Mucosa of stomach (tissue), 1 donor: Measurements from ENCODE around the gene HPCAL1.

ENCODE experiments used
- H3K27me3 ChIP-seq: one replicate; pipeline ENCODE4 v1.7.0; 2013; ENCODE audit warnings: mild to moderate bottlenecking, low read length; ENCODE audit not compliant: control insufficient read depth, insufficient read depth
- H3K36me3 ChIP-seq: one replicate; pipeline ENCODE4 v1.7.0; 2013; ENCODE audit warnings: low read length; ENCODE audit not compliant: control insufficient read depth, insufficient read depth
- H3K4me1 ChIP-seq: one replicate; pipeline ENCODE4 v1.7.0; 2013; ENCODE audit warnings: mild to moderate bottlenecking, low read length; ENCODE audit not compliant: control insufficient read depth, insufficient read depth
- H3K4me3 ChIP-seq: one replicate; pipeline ENCODE4 v1.7.0; 2013; ENCODE audit warnings: low read length
- H3K9ac ChIP-seq: one replicate; pipeline ENCODE4 v1.7.0; 2013; ENCODE audit warnings: mild to moderate bottlenecking, low read length, moderate library complexity
- H3K9me3 ChIP-seq: one replicate; pipeline ENCODE4 v1.7.0; 2013; ENCODE audit warnings: mild to moderate bottlenecking, low read length, moderate library complexity; ENCODE audit not compliant: control insufficient read depth
- donor health status: Pancreatic carcinoma.

HPCAL1 gene

GRCh38 chr2:10273215-10274175, 29.2 kb upstream of the HPCAL1 start:
- Histone ChIP-seq H3K4me1 (peaks cover 32% of the 10 kb centered on the region), H3K36me3 (no peaks in the 10 kb centered on the region)

GRCh38 chr2:10274376-10274775, 28.3 kb upstream of the HPCAL1 start:
- no peak overlapping the region for H3K4me3 ChIP-seq
- H3K9ac ChIP-seq: no peak overlapping the region
- no peaks in the 10 kb centered on the region for H3K27me3 ChIP-seq
- no peaks in the 10 kb centered on the region for H3K9me3 ChIP-seq
- peaks cover 32% of the 10 kb centered on the region for H3K4me1 ChIP-seq
- H3K36me3 ChIP-seq: no peaks in the 10 kb centered on the region

More at GRCh38 chr2:10273215-10274175, 29.2 kb upstream of the HPCAL1 start:
- Histone ChIP-seq H3K9ac (no peak overlapping the region), H3K27me3 (no peaks in the 10 kb centered on the region), H3K9me3 (no peaks in the 10 kb centered on the region), H3K4me3 (no peak overlapping the region)

GRCh38 chr2:10274983-10275802, 27.5 kb upstream of the HPCAL1 start:
- H3K4me1 ChIP-seq: peaks cover 25% of the 10 kb centered on the region
- H3K4me3 ChIP-seq: no peak overlapping the region
- H3K27me3 ChIP-seq: no peaks in the 10 kb centered on the region
- no peaks in the 10 kb centered on the region for H3K36me3 ChIP-seq
- H3K9ac ChIP-seq: no peak overlapping the region
- no peaks in the 10 kb centered on the region for H3K9me3 ChIP-seq

- Histone ChIP-seq H3K36me3 (no peaks in the 10 kb centered on the region), H3K4me3 (no peak overlapping the region), H3K27me3 (no peaks in the 10 kb centered on the region), H3K9ac (no peak overlapping the region), H3K4me1 (peaks cover 10% of the 10 kb centered on the region), H3K9me3 (no peaks in the 10 kb centered on the region)
Measured at GRCh38 chr2:10276481-10277292, 26.0 kb upstream of the HPCAL1 start.

GRCh38 chr2:10277293-10278028, 25.2 kb upstream of the HPCAL1 start:
- Histone ChIP-seq H3K9me3 (no peaks in the 10 kb centered on the region), H3K9ac (no peak overlapping the region), H3K27me3 (no peaks in the 10 kb centered on the region), H3K4me1 (peaks cover 3% of the 10 kb centered on the region), H3K4me3 (no peak overlapping the region), H3K36me3 (no peaks in the 10 kb centered on the region)

- Histone ChIP-seq H3K36me3 (no peaks in the 10 kb centered on the region), H3K27me3 (no peaks in the 10 kb centered on the region), H3K9ac (no peak overlapping the region), H3K4me3 (no peak overlapping the region), H3K4me1 (peaks cover 8% of the 10 kb centered on the region), H3K9me3 (no peaks in the 10 kb centered on the region)
Measured at GRCh38 chr2:10278029-10278762, 24.5 kb upstream of the HPCAL1 start.

- H3K36me3 ChIP-seq: no peaks in the 10 kb centered on the region
- no peak overlapping the region for H3K4me3 ChIP-seq
- H3K9me3 ChIP-seq: no peaks in the 10 kb centered on the region
- no peak overlapping the region for H3K9ac ChIP-seq
- peaks cover 13% of the 10 kb centered on the region for H3K4me1 ChIP-seq
- no peaks in the 10 kb centered on the region for H3K27me3 ChIP-seq
Measured at GRCh38 chr2:10278763-10279471, 23.8 kb upstream of the HPCAL1 start.

- peaks cover 13% of the 10 kb centered on the region for H3K4me1 ChIP-seq
- H3K4me3 ChIP-seq: no peak overlapping the region
- H3K9ac ChIP-seq: no peak overlapping the region
- no peaks in the 10 kb centered on the region for H3K9me3 ChIP-seq
- H3K27me3 ChIP-seq: no peaks in the 10 kb centered on the region
- no peaks in the 10 kb centered on the region for H3K36me3 ChIP-seq
Measured at GRCh38 chr2:10279472-10279870, 23.2 kb upstream of the HPCAL1 start.

GRCh38 chr2:10279946-10280463, 22.7 kb upstream of the HPCAL1 start:
- H3K36me3 ChIP-seq: no peaks in the 10 kb centered on the region
- H3K9me3 ChIP-seq: no peaks in the 10 kb centered on the region
- peaks cover 17% of the 10 kb centered on the region for H3K4me1 ChIP-seq
- H3K4me3 ChIP-seq: no peak overlapping the region
- no peaks in the 10 kb centered on the region for H3K27me3 ChIP-seq
- H3K9ac ChIP-seq: no peak overlapping the region

GRCh38 chr2:10281891-10282290, 20.8 kb upstream of the HPCAL1 start:
- no peak overlapping the region for H3K9ac ChIP-seq
- no peaks in the 10 kb centered on the region for H3K36me3 ChIP-seq
- no peaks in the 10 kb centered on the region for H3K27me3 ChIP-seq
- H3K4me1 ChIP-seq: peaks cover 36% of the 10 kb centered on the region
- H3K9me3 ChIP-seq: no peaks in the 10 kb centered on the region
- no peak overlapping the region for H3K4me3 ChIP-seq
